PC-9 (cell line): ENCODE results near the gene PSMD3. TPM values are rescaled to one million over a fixed set of nuclear protein-coding genes. Genes with fewer than 3 reads are reported as not detected.

Experiments used
- BruUV-seq: library from RNA; stranded (reverse); fragments of 400-500 nt; replicated peaks from 2 replicates; lab custom pipeline; 2021; lab: Mats Ljungman, UMichigan
- CTCF ChIA-PET: fragments of 300-600 bp; sonication (Branson Sonifier 250); formaldehyde crosslinking; loops from one replicate; lab custom pipeline; 2022; ENCODE audit warnings: antibody characterized with exemption; lab: Charles Lee
- POLR2A ChIA-PET: fragments of 300-600 bp; sonication (Branson Sonifier 250); formaldehyde crosslinking; loops from one replicate; lab custom pipeline; 2022; ENCODE audit warnings: antibody characterized with exemption; ENCODE audit not compliant: unreplicated experiment; lab: Charles Lee
- DNase-seq, 2 experiments: peaks; one replicate each; pipeline versions ENCODE4 v3.0.0 to v3.0.0-alpha.2; 2015 to 2022; ENCODE audit warnings: mixed read lengths in 1 of 2
- H2AFZ ChIP-seq: fragments of 200-600 bp; sonication (generic); 2 replicates; pipeline ENCODE4 v1.8.1; 2017; ENCODE audit warnings: antibody characterized with exemption
- H3F3A ChIP-seq: fragments of 200-600 bp; sonication (generic); 2 replicates; pipeline ENCODE4 v1.8.1; 2017; ENCODE audit warnings: antibody characterized with exemption, mild to moderate bottlenecking, low read depth; ENCODE audit not compliant: insufficient read depth
- H3K27ac ChIP-seq: fragments of 200-600 bp; sonication (generic); 2 replicates; pipeline ENCODE4 v1.6.1; 2016; ENCODE audit warnings: mixed run types
- H3K27me3 ChIP-seq: fragments of 200-600 bp; sonication (generic); 2 replicates; pipeline ENCODE4 v1.6.1; 2016; ENCODE audit warnings: low read depth, mixed run types; ENCODE audit not compliant: insufficient read depth
- H3K36me3 ChIP-seq: fragments of 200-600 bp; sonication (generic); 2 replicates; pipeline ENCODE4 v1.6.1; 2016; ENCODE audit warnings: low read depth, mixed run types
- H3K4me1 ChIP-seq: fragments of 200-600 bp; sonication (generic); replicated peaks from 2 replicates; pipeline ENCODE4 v1.6.1; 2016; ENCODE audit warnings: mixed run types; ENCODE audit not compliant: insufficient read depth
- H3K4me2 ChIP-seq: fragments of 200-600 bp; sonication (generic); 2 replicates; pipeline ENCODE4 v1.6.1; 2017; ENCODE audit warnings: mixed run types
- H3K4me3 ChIP-seq: fragments of 200-600 bp; sonication (generic); 2 replicates; pipeline ENCODE4 v1.6.1; 2016; ENCODE audit warnings: mixed run types
- H3K79me2 ChIP-seq: fragments of 200-600 bp; sonication (generic); 2 replicates; pipeline ENCODE4 v1.6.1; 2017; ENCODE audit warnings: low read depth, mixed run types
- H3K9me2 ChIP-seq: fragments of 200-600 bp; sonication (generic); 2 replicates; pipeline ENCODE4 v1.8.1; 2017; ENCODE audit warnings: mild to moderate bottlenecking; ENCODE audit not compliant: insufficient read depth
- H3K9me3 ChIP-seq: fragments of 200-600 bp; sonication (generic); 2 replicates; pipeline ENCODE4 v1.8.1; 2016; ENCODE audit warnings: low read depth; ENCODE audit not compliant: insufficient read depth
- H4K20me1 ChIP-seq: fragments of 200-600 bp; sonication (generic); 2 replicates; pipeline ENCODE4 v1.8.1; 2017; ENCODE audit not compliant: insufficient read depth
- EZH2 ChIP-seq: fragments of 200-600 bp; sonication (generic); IDR thresholded peaks from 2 replicates; pipeline ENCODE4 v1.8.0; 2017; ENCODE audit warnings: antibody characterized with exemption, low read depth
- intact Hi-C: fragments of 100-400 bp; cut with micrococcal nuclease; formaldehyde crosslinking; loops from one replicate; pipeline ENCODE4 v1.10.0; 2022; ENCODE audit not compliant: unreplicated experiment
- total RNA-seq: library from RNA; stranded (reverse); gene quantifications from 2 replicates; pipeline ENCODE4 v1.2.3, GENCODE V29; 2021
- TF ChIP-seq, protein P1 (sequence below): fragments of 200-600 bp; sonication (generic); conservative IDR thresholded peaks from 2 replicates; pipeline ENCODE4 v1.6.1; 2017; ENCODE audit warnings: mixed run types, antibody characterized with exemption, mild to moderate bottlenecking, moderate library complexity

Gene PSMD3
- total RNA-seq, 1 experiment from 2014 or later, result 130 TPM

DNA sequence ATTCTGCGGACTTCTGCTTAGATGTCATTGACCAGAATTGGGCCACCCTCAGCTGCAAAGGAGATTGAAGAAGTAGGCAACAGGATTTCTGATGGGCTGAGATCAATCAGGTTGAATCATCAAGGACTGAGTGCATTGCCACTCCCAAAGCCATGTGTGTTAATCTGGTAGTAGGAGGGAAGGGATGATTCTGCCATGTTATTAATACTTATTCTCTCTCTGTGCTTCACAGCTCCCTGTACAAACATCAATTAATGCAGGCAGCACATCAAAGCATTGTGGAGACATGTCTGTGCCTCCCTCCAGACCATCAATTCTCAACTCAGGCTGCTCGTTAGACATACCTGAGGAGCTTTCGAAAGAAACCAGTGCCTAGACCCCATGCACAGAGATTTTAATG lies 41.5 kb upstream of the PSMD3 start:
- no TSS peak for BruUV-seq
- intact Hi-C loops, result no loop called here
- Histone ChIP-seq H4K20me1 (no peaks in the 10 kb centered on the region), H3K4me1 (no peaks in the 10 kb centered on the region), H2AFZ (no peak overlapping the region), H3K36me3 (no peaks in the 10 kb centered on the region), H3F3A (peaks cover 4% of the 10 kb centered on the region; the same call in 1 of the 2 replicates), H3K27ac (no peak overlapping the region), H3K9me3 (no peaks in the 10 kb centered on the region), H3K4me3 (no peak overlapping the region), H3K79me2 (no peaks in the 10 kb centered on the region), H3K4me2 (no peak overlapping the region), H3K9me2 (no peaks in the 10 kb centered on the region), H3K27me3 (no peaks in the 10 kb centered on the region)
- no peak for TF ChIP-seq EZH2
- TF ChIP-seq, protein P1, sequence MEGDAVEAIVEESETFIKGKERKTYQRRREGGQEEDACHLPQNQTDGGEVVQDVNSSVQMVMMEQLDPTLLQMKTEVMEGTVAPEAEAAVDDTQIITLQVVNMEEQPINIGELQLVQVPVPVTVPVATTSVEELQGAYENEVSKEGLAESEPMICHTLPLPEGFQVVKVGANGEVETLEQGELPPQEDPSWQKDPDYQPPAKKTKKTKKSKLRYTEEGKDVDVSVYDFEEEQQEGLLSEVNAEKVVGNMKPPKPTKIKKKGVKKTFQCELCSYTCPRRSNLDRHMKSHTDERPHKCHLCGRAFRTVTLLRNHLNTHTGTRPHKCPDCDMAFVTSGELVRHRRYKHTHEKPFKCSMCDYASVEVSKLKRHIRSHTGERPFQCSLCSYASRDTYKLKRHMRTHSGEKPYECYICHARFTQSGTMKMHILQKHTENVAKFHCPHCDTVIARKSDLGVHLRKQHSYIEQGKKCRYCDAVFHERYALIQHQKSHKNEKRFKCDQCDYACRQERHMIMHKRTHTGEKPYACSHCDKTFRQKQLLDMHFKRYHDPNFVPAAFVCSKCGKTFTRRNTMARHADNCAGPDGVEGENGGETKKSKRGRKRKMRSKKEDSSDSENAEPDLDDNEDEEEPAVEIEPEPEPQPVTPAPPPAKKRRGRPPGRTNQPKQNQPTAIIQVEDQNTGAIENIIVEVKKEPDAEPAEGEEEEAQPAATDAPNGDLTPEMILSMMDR, result no peak
- POLR2A ChIA-PET, result interaction anchor here (0.5 kb wide), 1 partner anchor 12 kb away, joined by 4 read pairs; no protein-coding TSS in a partner anchor
- no peak for DNase-seq
- CTCF ChIA-PET, result interaction anchor here (0.7 kb wide), 1 partner anchor 840 kb away, joined by 8 read pairs; no protein-coding TSS in a partner anchor

DNA sequence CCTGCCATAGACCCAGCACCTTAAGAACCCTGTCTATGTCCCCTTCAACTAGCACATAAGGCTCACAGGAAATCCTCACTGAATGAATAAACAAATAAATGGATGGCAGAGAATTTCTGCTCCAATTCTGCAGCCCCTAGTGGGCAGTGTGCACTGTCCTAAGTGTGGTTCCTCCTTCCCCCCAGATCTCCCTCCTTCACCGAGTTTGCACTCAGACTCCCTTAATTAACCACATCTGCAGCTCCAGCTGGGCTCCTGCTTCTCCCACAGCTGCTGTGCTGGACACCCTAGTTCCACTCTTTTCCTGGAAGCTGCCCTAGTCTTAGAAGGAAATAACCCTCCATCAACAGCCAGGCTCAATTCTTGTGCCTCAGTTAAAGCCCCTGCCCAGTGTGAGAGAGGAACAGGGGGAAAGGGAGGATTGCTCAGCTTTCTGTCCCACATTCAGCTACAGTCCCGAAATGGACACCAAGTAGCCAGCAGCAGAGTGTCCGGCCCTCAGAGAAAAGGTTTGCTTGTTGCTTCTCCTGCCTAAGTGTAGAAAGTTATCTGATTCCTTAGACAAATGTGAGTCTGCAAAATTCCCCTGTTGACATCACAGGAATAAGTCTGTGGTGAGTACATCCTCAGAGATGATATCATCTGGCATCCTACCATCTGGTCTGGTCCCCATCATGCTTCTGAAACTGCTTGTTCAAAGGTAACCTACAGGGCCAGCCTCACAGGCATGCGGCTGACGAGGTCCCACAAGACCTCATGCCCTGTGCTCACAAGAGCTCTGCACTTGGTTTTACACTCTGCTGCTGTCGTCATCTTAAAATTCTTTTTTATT lies 40.8 kb upstream of the PSMD3 start:
- H3K9me3 ChIP-seq, result no peaks in the 10 kb centered on the region
- CTCF ChIA-PET, result interaction anchor here (0.6 to 0.7 kb wide), 3 partner anchors 15 to 840 kb away, joined by 4 to 8 read pairs (median 4); no protein-coding TSS in a partner anchor
- no peak overlapping the region for H3K4me2 ChIP-seq
- peaks cover 4% of the 10 kb centered on the region; the same call in 1 of the 2 replicates for H3F3A ChIP-seq
- no peaks in the 10 kb centered on the region for H3K36me3 ChIP-seq
- no peaks in the 10 kb centered on the region for H3K27me3 ChIP-seq
- TF ChIP-seq, protein P1, result peak; percentile 52
- no peak for TF ChIP-seq EZH2
- H3K4me1 ChIP-seq, result no peaks in the 10 kb centered on the region
- H3K4me3 ChIP-seq, result no peak overlapping the region
- H4K20me1 ChIP-seq, result no peaks in the 10 kb centered on the region
- POLR2A ChIA-PET, result no interaction called here
- H3K27ac ChIP-seq, result no peak overlapping the region
- intact Hi-C loops, result no loop called here
- no peaks in the 10 kb centered on the region for H3K9me2 ChIP-seq
- H2AFZ ChIP-seq, result no peak overlapping the region
- H3K79me2 ChIP-seq, result no peaks in the 10 kb centered on the region
- BruUV-seq, result no TSS peak
- DNase-seq, result no peak

GRCh38 chr17:39943702-39944392 lies 36.8 kb upstream of the PSMD3 start:
- Histone ChIP-seq H3K27me3 (no peaks in the 10 kb centered on the region), H3K4me2 (no peak overlapping the region), H3K9me2 (no peaks in the 10 kb centered on the region), H4K20me1 (no peaks in the 10 kb centered on the region), H3K79me2 (no peaks in the 10 kb centered on the region), H3K4me1 (peaks cover 9% of the 10 kb centered on the region), H3K4me3 (no peak overlapping the region), H3K27ac (no peak overlapping the region), H3K9me3 (no peaks in the 10 kb centered on the region), H3K36me3 (no peaks in the 10 kb centered on the region), H2AFZ (no peak overlapping the region), H3F3A (peaks cover 8% of the 10 kb centered on the region; the same call in 1 of the 2 replicates)
- intact Hi-C loops, result no loop called here
- CTCF ChIA-PET, result no interaction called here
- POLR2A ChIA-PET, result no interaction called here
- no TSS peak for BruUV-seq
- TF ChIP-seq, protein P1, result no peak
- no peak for TF ChIP-seq EZH2
- DNase-seq, result no peak
